Neural progenitor cell (in vitro differentiated cells): ENCODE data around the gene PARP14.

Source experiments
- EZH2 ChIP-seq: fragments of 200-600 bp; sonication (generic); IDR thresholded peaks from 2 replicates; pipeline ENCODE4 v1.6.1; 2017; ENCODE audit warnings: antibody characterized with exemption, mild to moderate bottlenecking, moderate library complexity
- TF ChIP-seq, protein P1 (sequence below): fragments of 200-600 bp; sonication (generic); IDR thresholded peaks from 2 replicates; pipeline ENCODE4 v1.5.1; 2017; ENCODE audit warnings: antibody characterized with exemption, mild to moderate bottlenecking

DNA sequence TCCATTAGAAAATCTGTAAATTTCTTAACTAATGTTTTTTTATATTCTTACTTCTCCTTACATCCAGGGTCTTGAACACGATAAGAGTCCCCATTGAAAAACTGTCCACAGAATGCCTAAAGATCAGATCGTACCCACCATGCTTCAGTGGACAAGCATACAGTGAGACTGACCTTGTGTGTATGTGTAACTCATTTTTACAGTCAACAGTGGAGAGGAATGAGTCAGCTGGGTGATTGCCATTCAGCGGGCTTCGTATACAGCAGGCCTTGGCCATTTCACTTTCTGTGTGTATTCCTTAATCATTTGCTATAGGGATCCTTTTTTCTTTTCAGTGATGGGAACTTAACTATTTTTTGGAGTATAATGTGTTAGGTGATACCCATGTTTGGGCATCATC is 10.6 kb downstream of the PARP14 start:
- TF ChIP-seq EZH2: no peak
- TF ChIP-seq, protein P1, sequence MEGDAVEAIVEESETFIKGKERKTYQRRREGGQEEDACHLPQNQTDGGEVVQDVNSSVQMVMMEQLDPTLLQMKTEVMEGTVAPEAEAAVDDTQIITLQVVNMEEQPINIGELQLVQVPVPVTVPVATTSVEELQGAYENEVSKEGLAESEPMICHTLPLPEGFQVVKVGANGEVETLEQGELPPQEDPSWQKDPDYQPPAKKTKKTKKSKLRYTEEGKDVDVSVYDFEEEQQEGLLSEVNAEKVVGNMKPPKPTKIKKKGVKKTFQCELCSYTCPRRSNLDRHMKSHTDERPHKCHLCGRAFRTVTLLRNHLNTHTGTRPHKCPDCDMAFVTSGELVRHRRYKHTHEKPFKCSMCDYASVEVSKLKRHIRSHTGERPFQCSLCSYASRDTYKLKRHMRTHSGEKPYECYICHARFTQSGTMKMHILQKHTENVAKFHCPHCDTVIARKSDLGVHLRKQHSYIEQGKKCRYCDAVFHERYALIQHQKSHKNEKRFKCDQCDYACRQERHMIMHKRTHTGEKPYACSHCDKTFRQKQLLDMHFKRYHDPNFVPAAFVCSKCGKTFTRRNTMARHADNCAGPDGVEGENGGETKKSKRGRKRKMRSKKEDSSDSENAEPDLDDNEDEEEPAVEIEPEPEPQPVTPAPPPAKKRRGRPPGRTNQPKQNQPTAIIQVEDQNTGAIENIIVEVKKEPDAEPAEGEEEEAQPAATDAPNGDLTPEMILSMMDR: no peak
